ENCODE data around the gene TFF1.

Gene TFF1

GRCh38 chr21:42382915-42383314 is 16.6 kb upstream of the TFF1 start:
- DNase-seq (ENCODE audit: low read depth), result no peak

GRCh38 chr21:42381347-42381984 is 15.1 kb upstream of the TFF1 start:
- DNase-seq (ENCODE audit: low read depth), result no peak

GRCh38 chr21:42379426-42380215 is 13.3 kb upstream of the TFF1 start:
- DNase-seq (ENCODE audit: low read depth), result no peak

- DNase-seq (ENCODE audit: low read depth), result no peak
These were observed 12.1 kb upstream of the TFF1 start for GRCh38 chr21:42378418-42378817.

GRCh38 chr21:42377951-42378340 is 11.6 kb upstream of the TFF1 start:
- no peak for DNase-seq (ENCODE audit: low read depth)

- no peak for DNase-seq (ENCODE audit: low read depth)
These were observed 11.0 kb upstream of the TFF1 start for GRCh38 chr21:42377211-42377950.

GRCh38 chr21:42376338-42376982 is 10.1 kb upstream of the TFF1 start:
- no peak for DNase-seq (ENCODE audit: low read depth)

GRCh38 chr21:42375966-42376337 is 9.6 kb upstream of the TFF1 start:
- DNase-seq (ENCODE audit: low read depth), result no peak

- no peak for DNase-seq (ENCODE audit: low read depth)
These were observed 9.2 kb upstream of the TFF1 start for GRCh38 chr21:42375506-42375905.

- no peak for DNase-seq (ENCODE audit: low read depth)
These were observed 8.6 kb upstream of the TFF1 start for GRCh38 chr21:42374864-42375499.

- DNase-seq (ENCODE audit: low read depth), result no peak
These were observed 8.1 kb upstream of the TFF1 start for GRCh38 chr21:42374457-42374856.

- DNase-seq (ENCODE audit: low read depth), result no peak
These were observed 7.6 kb upstream of the TFF1 start for GRCh38 chr21:42373908-42374455.

GRCh38 chr21:42373196-42373907 is 7.0 kb upstream of the TFF1 start:
- DNase-seq (ENCODE audit: low read depth), result no peak

- no peak for DNase-seq (ENCODE audit: low read depth)
These were observed 4.7 kb upstream of the TFF1 start for GRCh38 chr21:42370894-42371654.

- no peak for DNase-seq (ENCODE audit: low read depth)
These were observed 3.5 kb upstream of the TFF1 start for GRCh38 chr21:42369821-42370220.

- DNase-seq (ENCODE audit: low read depth), result no peak
These were observed 1.2 kb upstream of the TFF1 start for GRCh38 chr21:42367367-42368165.

- DNase-seq (ENCODE audit: low read depth), result no peak
These were observed 565 bp downstream of the TFF1 start for GRCh38 chr21:42365770-42366169.

GRCh38 chr21:42364304-42364865 is 1.9 kb downstream of the TFF1 start:
- no peak for DNase-seq (ENCODE audit: low read depth)

GRCh38 chr21:42363312-42363711 is 3.0 kb downstream of the TFF1 start:
- DNase-seq (ENCODE audit: low read depth), result no peak

Measured in GM04504 (cell line).